ENCODE data around the gene GRAMD1B.

DNA sequence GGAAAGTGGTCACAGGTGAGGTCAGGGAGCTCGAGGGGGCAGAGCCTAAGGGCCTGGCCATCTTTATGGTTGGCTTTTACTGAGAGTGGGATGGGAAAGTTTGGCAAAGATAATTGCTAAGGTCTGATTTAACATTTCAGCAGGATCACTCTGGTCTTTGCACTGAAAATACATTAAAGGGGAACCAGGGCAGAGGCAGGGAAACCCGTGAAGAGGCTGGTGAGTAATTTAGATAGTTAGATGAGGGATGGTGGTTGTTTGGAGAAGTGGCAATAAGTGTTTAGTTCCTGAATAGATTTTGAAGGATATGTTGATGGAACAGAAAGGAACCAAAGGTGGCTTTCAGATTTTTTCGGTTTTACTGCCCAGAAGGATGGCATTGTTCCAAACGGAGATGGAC, 173.6 kb downstream of the GRAMD1B start:
- TF ChIP-seq GATA1 (IDR thresholded peaks at IDR 0.05; ENCODE audit: low read depth, low read length) (no peak), POLR2A (IDR thresholded peaks at IDR 0.05; ENCODE audit: low read length) (no peak)

All from erythroblast (primary cell).